Sigmoid colon (tissue), 4 donors: Measurements from ENCODE around the gene PPP1R37.

Experiments
- CTCF ChIP-seq, 4 experiments: fragments of 450-650 bp in 3 of 4; fragments of 200-600 bp in 1 of 4; IDR thresholded peaks; one replicate each; pipeline ENCODE4 v1.5.1; 2016 to 2019; ENCODE audit warnings: antibody characterized with exemption in 4 of 4, mild to moderate bottlenecking in 3 of 4, moderate library complexity in 2 of 4
- EP300 ChIP-seq, 4 donors: sonication (generic); formaldehyde crosslinking; IDR thresholded peaks; one replicate each; pipeline ENCODE4 v1.6.1; 2017; ENCODE audit warnings: antibody characterized with exemption in 4 of 4
- POLR2A ChIP-seq, 2 donors: fragments of 450-650 bp; IDR thresholded peaks; one replicate each; pipeline ENCODE4 v1.6.1; 2016; ENCODE audit warnings: antibody characterized with exemption in 2 of 2, mild to moderate bottlenecking in 2 of 2, moderate library complexity in 2 of 2
- POLR2AphosphoS5 ChIP-seq, 4 donors: sonication (generic); formaldehyde crosslinking; IDR thresholded peaks; one replicate each; pipeline ENCODE4 v1.6.1; 2017; ENCODE audit warnings: antibody characterized with exemption in 4 of 4

GRCh38 chr19:45178262-45179071, 85.5 kb downstream of the PPP1R37 start, which contains the start of gene BLOC1S3:
- no peak for TF ChIP-seq CTCF (IDR thresholded peaks at IDR 0.05)
- peak; percentile 91 to 96 (median 94) for TF ChIP-seq POLR2AphosphoS5 (IDR thresholded peaks at IDR 0.05)
- peak; percentile 82 to 83 for TF ChIP-seq POLR2A (IDR thresholded peaks at IDR 0.05)
- TF ChIP-seq EP300 (IDR thresholded peaks at IDR 0.05) = peak in 1 of 4 donors; percentile 70
